GM20000 (cell line): ENCODE measurements around the gene GFI1B.

Experiments used
- DNase-seq: peaks from one replicate; pipeline ENCODE4 v3.0.0; 2012; ENCODE audit warnings: low spot score
- TF ChIP-seq, protein P1 (sequence below): IDR thresholded peaks from 2 replicates; pipeline ENCODE4 v1.5.1; 2012; ENCODE audit warnings: mild to moderate bottlenecking, control low read depth; ENCODE audit errors: extremely low read depth, missing control alignments

GFI1B gene

DNA sequence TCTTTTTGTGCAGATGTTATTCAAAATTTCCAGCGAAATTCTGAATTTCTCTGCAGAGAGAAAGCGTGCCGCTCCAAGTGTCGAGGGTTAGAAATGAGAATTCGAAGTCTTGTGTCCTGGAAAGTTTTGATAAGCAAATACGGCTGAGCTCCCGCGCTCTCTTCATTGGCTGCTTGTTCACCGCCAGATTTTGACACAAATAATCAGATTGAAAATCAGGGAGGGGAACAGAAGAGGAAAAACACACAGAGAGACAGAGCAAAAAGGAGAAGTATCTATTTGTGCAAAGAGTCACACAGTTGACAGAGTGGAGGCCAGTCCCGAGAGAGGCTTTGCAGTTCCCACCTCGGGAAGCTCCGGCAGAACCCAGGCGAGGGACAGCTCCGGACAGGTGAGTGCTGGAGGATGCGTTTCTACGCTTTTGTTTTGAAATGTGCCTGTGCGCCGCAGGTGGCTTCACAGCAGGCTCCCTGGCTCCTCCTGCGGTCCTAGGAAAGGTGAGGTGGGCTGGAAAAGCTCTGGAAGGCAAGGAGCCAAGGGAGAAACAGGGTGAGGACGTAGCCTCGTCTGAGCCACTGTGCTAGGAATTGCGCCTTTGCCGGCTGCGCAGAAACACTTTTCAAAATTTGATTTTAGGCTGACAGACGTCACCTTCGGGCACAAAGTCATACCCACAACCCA, at the start of gene GFI1B:
GFI1B (plus strand) TSS at position 244 of the 681 bp plus-strand sequence. CDS start 7,985 bp downstream, outside the sequence.
- TF ChIP-seq, protein P1, sequence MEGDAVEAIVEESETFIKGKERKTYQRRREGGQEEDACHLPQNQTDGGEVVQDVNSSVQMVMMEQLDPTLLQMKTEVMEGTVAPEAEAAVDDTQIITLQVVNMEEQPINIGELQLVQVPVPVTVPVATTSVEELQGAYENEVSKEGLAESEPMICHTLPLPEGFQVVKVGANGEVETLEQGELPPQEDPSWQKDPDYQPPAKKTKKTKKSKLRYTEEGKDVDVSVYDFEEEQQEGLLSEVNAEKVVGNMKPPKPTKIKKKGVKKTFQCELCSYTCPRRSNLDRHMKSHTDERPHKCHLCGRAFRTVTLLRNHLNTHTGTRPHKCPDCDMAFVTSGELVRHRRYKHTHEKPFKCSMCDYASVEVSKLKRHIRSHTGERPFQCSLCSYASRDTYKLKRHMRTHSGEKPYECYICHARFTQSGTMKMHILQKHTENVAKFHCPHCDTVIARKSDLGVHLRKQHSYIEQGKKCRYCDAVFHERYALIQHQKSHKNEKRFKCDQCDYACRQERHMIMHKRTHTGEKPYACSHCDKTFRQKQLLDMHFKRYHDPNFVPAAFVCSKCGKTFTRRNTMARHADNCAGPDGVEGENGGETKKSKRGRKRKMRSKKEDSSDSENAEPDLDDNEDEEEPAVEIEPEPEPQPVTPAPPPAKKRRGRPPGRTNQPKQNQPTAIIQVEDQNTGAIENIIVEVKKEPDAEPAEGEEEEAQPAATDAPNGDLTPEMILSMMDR = no peak
- DNase-seq = no peak

DNA sequence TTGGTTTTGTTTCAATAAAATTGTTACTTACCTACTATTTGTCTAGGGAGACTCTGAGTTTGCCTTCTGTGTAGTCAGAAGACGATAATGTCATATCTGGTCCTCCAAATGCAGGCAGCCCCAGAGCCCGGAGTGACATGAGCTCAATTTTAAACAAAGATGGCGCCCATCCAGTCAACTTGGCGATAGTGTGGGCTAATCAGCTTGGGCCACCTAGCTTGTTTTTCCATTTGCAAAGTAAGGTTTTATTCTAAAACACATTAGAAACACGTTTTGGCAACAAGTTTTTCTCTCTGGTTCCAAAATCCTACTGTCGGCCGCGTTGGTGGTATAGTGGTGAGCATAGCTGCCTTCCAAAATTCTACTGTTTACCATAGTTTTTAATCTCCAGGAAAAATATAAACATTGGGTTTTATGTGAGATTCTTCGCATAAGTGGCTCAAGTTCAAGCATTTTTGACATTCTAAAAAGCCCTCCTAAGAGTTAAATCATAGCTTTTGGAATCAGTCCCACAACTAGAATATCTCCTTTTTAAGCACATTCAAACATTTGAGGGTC, 47.2 kb upstream of the GFI1B start:
- DNase-seq = no peak
- TF ChIP-seq, protein P1 = no peak

DNA sequence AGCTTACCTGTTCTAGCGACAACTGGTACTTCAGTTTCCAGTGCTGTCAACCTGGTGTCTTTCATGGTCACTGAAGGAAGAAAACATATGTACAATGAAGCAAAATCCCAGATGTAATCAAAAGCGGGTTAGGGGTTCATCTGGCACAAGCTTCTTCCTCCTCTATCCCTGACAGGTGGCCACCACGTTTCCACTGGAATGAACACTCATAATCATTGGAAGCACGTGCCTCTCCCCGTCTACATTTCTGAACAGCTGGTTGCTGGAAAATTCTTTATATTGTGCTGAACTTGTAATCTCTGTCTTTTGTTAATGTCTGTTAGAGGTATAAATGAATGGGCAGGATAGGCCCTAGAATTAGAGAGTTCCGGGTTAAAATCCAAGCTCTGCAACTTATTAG, 43.5 kb upstream of the GFI1B start:
- DNase-seq = no peak
- TF ChIP-seq, protein P1 = no peak

DNA sequence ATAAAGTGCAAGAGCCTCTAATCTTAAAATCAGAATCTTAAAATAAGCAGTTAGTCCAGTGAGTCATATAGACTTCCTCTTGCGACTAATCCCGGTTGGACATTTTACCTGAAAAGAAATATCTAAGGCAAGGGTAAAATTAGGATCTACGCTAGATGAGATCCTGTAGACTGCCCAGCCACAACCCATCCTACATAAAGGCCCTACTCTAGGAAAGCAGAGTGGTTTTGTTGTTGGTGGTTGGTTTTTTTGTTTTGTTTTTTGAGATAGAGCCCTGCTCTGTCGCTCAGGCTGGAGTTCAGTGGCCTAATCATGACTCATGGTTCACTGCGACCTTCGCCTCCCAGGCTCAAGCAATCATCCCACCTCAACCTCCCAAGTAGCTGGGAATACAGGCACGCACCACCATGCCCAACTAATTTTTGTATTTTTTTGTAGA, 41.0 kb upstream of the GFI1B start:
- DNase-seq = no peak
- TF ChIP-seq, protein P1 = no peak

DNA sequence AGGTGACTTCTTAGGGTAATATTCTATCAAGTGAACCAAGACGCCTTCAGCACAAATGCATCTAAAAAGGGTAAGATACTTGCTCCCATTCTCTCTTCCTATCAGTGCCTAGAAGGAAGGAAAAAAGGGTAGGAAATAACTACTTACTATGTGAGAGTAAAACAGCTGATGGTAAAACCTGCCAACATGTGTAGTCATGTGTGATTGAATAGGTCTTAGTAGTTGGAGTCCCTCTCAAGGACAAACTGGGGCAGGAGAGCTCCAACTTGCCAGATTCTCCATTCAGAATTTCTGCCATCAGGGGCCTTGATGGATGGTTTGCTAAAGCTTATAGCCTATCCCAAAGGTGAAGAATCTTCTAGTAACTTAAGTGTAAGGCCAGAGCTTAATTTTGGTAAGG, 39.3 kb upstream of the GFI1B start:
- TF ChIP-seq, protein P1 = no peak
- DNase-seq = no peak

DNA sequence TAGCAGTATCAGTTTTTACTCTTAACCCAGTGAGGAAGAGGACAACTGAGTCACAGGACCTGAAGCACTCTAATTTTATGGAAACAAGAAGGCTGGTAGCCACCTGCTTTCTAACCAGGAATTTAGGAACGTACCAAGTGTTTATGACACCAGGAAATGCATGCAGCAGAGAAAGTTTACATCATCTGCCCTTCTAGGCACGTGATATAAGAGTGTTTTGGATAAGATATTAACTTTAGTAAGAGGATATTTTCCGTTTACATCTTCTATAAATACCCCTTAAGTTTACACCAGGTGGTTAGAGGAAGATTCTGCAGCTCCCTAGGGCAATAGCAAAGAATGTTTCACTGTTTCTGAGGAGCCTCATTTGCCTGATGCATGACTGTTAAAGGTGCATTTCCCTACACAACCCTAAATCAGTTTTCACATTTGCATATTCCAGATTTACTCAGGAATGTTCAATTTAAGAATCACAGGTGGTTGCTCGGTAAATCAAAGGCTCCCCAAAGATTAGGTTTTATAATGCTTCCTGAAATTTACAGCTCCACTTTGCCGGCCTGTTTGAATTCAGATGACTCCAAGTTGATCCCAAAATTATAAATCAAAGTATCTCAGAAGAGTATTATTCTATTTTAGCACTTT, 35.8 kb upstream of the GFI1B start:
- no peak for DNase-seq
- TF ChIP-seq, protein P1 = no peak

DNA sequence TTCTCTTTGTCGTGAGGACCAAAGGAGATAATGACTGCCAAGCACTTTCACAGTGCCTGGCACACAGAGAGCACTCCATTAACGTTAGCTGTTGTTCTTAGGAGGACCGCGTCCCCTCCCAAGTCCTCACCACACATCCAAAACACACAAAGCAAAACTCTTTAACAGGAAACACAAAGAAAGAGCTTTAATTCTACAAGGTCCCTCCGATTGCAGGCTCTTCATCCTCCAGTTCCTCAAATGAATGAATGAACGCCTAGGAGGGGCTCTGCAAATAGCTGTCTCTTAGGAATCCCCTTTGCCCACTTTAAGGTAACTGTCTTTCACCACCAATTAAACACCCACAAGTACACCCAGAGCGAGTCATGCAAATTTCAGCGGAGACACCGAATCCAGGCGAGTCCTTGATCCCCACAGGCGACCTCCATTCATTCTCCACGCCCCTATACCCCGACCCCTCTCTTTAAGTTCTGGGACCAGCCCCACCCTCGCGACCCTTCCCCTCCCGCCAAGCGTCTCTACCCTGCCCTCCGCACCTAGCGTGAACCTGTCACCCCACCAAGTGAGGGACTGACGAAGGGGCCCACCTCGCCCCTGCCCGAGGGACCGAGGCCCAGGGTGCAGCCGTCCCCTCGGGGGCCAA, 34.7 kb upstream of the GFI1B start:
- DNase-seq = peak; percentile 16
- TF ChIP-seq, protein P1 = no peak
